Ishikawa (cell line): ENCODE results near the gene UNC13A.

ENCODE experiments used
- EGR1 ChIP-seq: IDR thresholded peaks from 2 replicates; pipeline ENCODE4 v1.6.1; 2012
- EP300 ChIP-seq: IDR thresholded peaks from 2 replicates; pipeline ENCODE4 v1.6.1; 2012; ENCODE audit warnings: borderline replicate concordance
- FOXM1 ChIP-seq: IDR thresholded peaks from 2 replicates; pipeline ENCODE4 v1.6.1; 2012; ENCODE audit warnings: low read depth, borderline replicate concordance
- MAX ChIP-seq: IDR thresholded peaks from 2 replicates; pipeline ENCODE4 v1.6.1; 2012
- YY1 ChIP-seq: IDR thresholded peaks from 2 replicates; pipeline ENCODE4 v1.6.1; 2012; ENCODE audit warnings: low read depth

GRCh38 chr19:17584132-17584531, 104.0 kb downstream of the UNC13A start:
- no peak for TF ChIP-seq EP300
- no peak for TF ChIP-seq FOXM1
- no peak for TF ChIP-seq YY1
- no peak for TF ChIP-seq EGR1
- TF ChIP-seq MAX, result no peak
